SKM-1 (cell line): ENCODE results near the gene ZFAND2B.
"Not testable (repeated sequence)": the region's sequence is repeated elsewhere in the genome, so short reads cannot be mapped to it uniquely, and the experiment has no call there.

ENCODE experiments used
- DNase-seq: peaks from one replicate; lab custom pipeline; 2025; ENCODE audit not compliant: unreplicated experiment; lab: John Stamatoyannopoulos, UW

ZFAND2B gene

DNA sequence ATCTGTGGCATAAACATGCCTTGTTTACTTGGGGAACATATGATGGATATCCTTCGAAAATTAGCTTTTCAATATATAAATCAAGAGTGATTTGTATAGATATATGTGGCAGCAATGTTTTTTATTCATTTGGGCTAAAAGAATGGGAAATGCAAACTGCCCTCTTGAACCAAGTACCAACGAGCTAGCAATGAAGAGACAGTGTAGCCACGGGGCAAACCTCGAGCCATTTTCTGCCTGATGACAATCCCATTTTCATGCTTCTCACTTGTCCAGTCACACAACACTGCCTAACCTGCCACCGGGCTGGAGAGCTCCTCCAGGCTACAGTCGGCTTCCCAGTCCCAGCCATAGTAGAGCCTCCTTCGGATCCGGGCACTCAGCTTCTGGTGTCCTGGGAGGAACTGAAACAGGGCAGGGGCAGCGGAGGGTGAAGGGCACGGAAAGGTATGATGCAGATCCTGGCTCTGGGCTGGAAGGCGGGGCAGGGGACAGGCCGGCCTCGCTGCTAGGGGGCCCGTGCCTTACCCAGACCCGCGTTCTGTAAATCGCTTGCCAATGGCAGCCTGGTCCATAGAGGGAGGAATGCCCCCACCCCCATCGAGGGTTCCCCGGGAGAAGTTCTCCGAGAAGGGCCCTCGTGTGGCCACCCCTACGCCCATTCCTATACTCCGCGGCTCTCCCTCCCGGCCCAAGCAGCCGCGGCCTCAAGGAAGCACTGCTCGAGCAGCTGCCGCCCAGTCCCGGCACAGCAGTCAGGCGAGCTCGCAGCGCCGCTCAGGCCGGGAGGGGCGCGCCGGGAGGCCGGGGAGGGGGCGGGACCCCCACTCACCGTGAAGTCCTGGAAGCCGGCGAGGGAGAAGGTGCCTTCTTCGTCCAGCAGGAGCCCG, 30.4 kb upstream of the ZFAND2B start:
- DNase-seq = no peak

- DNase-seq = peak; percentile 58
Measured at GRCh38 chr2:219176818-219177551, 29.6 kb upstream of the ZFAND2B start, which contains the start of gene CNPPD1. TSS of gene CNPPD1 (minus strand) at chr2:219176925. CDS start at chr2:219176828, 97 bp downstream.

DNA sequence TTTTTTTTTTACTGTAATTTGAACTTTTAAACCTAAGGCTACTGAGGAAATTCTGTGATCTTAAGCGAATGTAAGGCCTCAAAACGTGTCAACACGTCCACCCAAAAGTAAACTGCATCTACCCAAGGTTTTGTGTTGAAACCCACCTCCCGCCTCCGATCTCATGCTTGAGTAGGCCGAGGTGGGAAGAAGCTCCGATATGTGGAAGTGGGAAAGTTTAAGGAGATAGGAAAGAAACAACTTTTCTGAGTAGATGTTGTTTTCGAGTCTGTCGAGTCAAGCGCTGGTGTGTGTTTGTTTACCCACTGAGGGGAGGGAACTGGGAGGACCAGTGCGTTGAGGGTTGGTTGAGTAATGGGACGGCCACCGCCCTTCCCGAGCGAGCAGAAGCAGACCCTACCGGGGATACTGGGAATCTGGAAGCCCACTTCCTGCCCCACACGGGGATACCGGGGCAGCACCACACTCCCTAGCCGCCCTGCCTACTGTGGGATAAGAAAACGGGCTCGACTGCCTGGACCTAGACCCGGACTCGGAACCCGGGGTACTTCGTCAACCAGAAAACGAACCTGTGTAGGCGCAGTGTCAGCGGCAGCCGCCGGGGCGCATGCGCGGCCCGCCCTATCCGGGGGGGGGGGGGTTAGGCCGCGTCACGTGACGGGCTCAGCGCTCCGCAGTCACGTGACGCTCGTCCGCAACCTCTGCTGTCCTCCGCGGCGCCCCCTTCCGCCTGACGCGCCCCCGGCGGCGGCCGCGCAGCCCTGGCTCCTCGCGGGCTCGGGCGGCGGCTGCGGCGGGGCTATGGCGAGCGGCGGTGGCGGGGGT, 28.8 kb upstream of the ZFAND2B start, which contains the start of gene RETREG2:
Gene RETREG2 (plus strand): TSS at position 724 of the 825 bp plus-strand sequence. CDS start 78 bp downstream, at position 802.
- DNase-seq = peak; percentile 82

- DNase-seq = no peak
Measured at GRCh38 chr2:219178377-219179175, 28.0 kb upstream of the ZFAND2B start.

GRCh38 chr2:219179601-219180465, 26.7 kb upstream of the ZFAND2B start:
- no peak for DNase-seq

- DNase-seq = no peak
Measured at GRCh38 chr2:219180961-219181360, 25.6 kb upstream of the ZFAND2B start.

- DNase-seq = no peak
Measured at GRCh38 chr2:219181531-219181930, 25.1 kb upstream of the ZFAND2B start.

- no peak for DNase-seq
Measured at GRCh38 chr2:219182331-219183150, 24.0 kb upstream of the ZFAND2B start.

- no peak for DNase-seq
Measured at GRCh38 chr2:219183151-219183772, 23.3 kb upstream of the ZFAND2B start.

DNA sequence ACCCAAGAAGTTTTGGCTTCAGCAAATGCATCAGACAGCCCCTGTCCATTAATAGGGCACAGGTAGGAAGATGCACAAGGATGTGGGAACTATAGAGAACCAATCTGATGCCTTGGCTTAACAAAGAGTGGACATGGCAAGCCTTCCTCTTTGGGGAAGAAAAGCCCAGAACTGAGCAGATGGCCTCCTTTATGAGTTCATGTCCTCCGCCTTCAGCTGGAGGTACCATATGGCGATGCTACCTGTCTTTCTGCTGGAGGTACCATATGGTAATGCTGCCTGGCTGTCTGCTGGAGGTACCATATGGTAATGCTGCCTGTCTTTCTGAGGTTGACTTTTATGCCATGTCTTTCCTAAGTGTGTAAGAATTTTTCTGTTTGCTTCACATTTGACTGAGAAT, 22.5 kb upstream of the ZFAND2B start:
- DNase-seq = no peak

- DNase-seq = no peak
Measured at GRCh38 chr2:219186754-219187456, 19.7 kb upstream of the ZFAND2B start.

GRCh38 chr2:219197388-219197787, 9.2 kb upstream of the ZFAND2B start:
- DNase-seq = no peak

GRCh38 chr2:219198974-219199373, 7.6 kb upstream of the ZFAND2B start:
- DNase-seq = no peak

DNA sequence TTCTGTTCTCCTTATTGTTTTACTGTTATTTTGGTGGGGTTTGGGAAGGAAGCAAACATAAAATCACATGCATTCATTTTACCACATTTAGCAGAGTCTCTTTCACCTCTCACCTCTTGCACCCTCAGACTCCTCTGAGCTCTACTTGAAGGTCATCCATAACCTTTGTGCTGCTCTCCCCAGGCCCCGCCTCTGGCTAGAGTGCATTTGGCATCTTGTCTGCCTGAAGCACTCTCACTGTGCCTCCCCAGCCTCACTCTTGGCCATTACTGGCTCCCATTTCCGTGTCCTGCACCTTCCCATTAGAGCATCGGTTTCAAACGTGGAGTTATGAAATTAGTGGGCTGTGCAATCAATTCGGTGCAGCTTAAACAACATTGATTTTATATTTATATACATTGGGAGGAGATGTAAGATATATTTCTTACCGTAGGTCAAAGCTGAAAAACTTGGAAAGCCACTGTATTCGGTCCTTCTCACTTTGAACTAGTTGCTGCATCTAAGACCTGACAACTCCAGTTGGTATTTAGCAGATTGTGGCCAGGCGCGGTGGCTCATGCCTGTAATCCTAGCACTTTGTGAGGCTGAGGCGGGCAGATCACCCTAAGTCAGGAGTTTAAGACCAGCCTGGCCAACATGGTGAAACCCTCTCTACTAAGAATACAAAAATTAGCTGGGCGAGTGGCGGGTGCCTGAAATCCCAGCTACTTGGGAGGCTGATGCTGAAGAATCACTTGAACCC, 6.9 kb upstream of the ZFAND2B start:
- DNase-seq = no peak

- not testable (repeated sequence) for DNase-seq
Measured at GRCh38 chr2:219200502-219201326, 5.9 kb upstream of the ZFAND2B start.

GRCh38 chr2:219201331-219201730, 5.3 kb upstream of the ZFAND2B start:
- DNase-seq = not testable (repeated sequence)
